Measurements from ENCODE around the gene PTTG1IP. TPM values are rescaled to one million over a fixed set of nuclear protein-coding genes. Genes with fewer than 3 reads are reported as not detected.

PTTG1IP gene
- total RNA-seq, 2 experiments from 2014 or later: 38.9 to 58.1 TPM

GRCh38 chr21:44919111-44919912 is 45.8 kb upstream of the PTTG1IP start:
- no peak for DNase-seq (ENCODE audit: low spot score)
- Histone ChIP-seq H3K4me2 (ENCODE audit: low read length) (no peak overlapping the region), H3K4me1 (ENCODE audit: insufficient read depth, low read length, poor library complexity, severe bottlenecking) (peaks cover 15% of the 10 kb centered on the region), H4K20me1 (ENCODE audit: insufficient read depth, low read length) (no peaks in the 10 kb centered on the region), H2AFZ (ENCODE audit: low read length) (no peak overlapping the region), H3K9me3 (ENCODE audit: low read length) (no peaks in the 10 kb centered on the region), H3K79me2 (ENCODE audit: insufficient read depth, low read depth, low read length) (no peaks in the 10 kb centered on the region), H3K4me3 (ENCODE audit: low read depth, low read length, poor library complexity, severe bottlenecking) (no peak overlapping the region), H3K27ac (ENCODE audit: low read depth, low read length, poor library complexity, severe bottlenecking) (no peak overlapping the region), H3K36me3 (ENCODE audit: insufficient read depth, low read length) (no peaks in the 10 kb centered on the region), H3K9me2 (ENCODE audit: insufficient read depth, low read length) (no peaks in the 10 kb centered on the region)
- ChIA-PET POLR2A (interaction anchor here (1.1 kb wide), 1 partner anchor 21 kb away, joined by 3 read pairs; no protein-coding TSS in a partner anchor), CTCF (ENCODE audit: unreplicated experiment) (interaction anchor here (0.6 to 1.1 kb wide), 3 partner anchors 8 to 720 kb away, joined by 3 to 8 read pairs (median 3); no protein-coding TSS in a partner anchor)
- intact Hi-C loops (cut with micrococcal nuclease; ENCODE audit: unreplicated experiment): no loop called here
- no peak for TF ChIP-seq EZH2phosphoT487 (IDR thresholded peaks at IDR 0.05; ENCODE audit: borderline replicate concordance, low read depth, low read length)
- TF ChIP-seq CTCF (conservative IDR thresholded peaks at IDR 0.05; ENCODE audit: low read length): no peak
- BruUV-seq (replicated peaks): no TSS peak

- H3K4me3 ChIP-seq (ENCODE audit: low read depth, low read length, poor library complexity, severe bottlenecking): no peak overlapping the region
- no peaks in the 10 kb centered on the region for H4K20me1 ChIP-seq (ENCODE audit: insufficient read depth, low read length)
- H3K4me1 ChIP-seq (ENCODE audit: insufficient read depth, low read length, poor library complexity, severe bottlenecking): peaks cover 22% of the 10 kb centered on the region
- ChIA-PET POLR2A (interaction anchor here (1.1 kb wide), 1 partner anchor 22 kb away, joined by 3 read pairs; no protein-coding TSS in a partner anchor), CTCF (ENCODE audit: unreplicated experiment) (no interaction called here)
- no peaks in the 10 kb centered on the region for H3K9me2 ChIP-seq (ENCODE audit: insufficient read depth, low read length)
- no peaks in the 10 kb centered on the region for H3K36me3 ChIP-seq (ENCODE audit: insufficient read depth, low read length)
- no peak overlapping the region for H3K27ac ChIP-seq (ENCODE audit: low read depth, low read length, poor library complexity, severe bottlenecking)
- intact Hi-C loops (cut with micrococcal nuclease; ENCODE audit: unreplicated experiment): no loop called here
- no peak for TF ChIP-seq EZH2phosphoT487 (IDR thresholded peaks at IDR 0.05; ENCODE audit: borderline replicate concordance, low read depth, low read length)
- TF ChIP-seq CTCF (conservative IDR thresholded peaks at IDR 0.05; ENCODE audit: low read length): no peak
- no TSS peak for BruUV-seq (replicated peaks)
- no peak overlapping the region for H2AFZ ChIP-seq (ENCODE audit: low read length)
- no peaks in the 10 kb centered on the region for H3K79me2 ChIP-seq (ENCODE audit: insufficient read depth, low read depth, low read length)
- DNase-seq (ENCODE audit: low spot score): no peak
- no peaks in the 10 kb centered on the region for H3K9me3 ChIP-seq (ENCODE audit: low read length)
- H3K4me2 ChIP-seq (ENCODE audit: low read length): no peak overlapping the region
Observed at GRCh38 chr21:44918581-44919033, 45.1 kb upstream of the PTTG1IP start.

- no peak for DNase-seq (ENCODE audit: low spot score)
- H2AFZ ChIP-seq (ENCODE audit: low read length): no peak overlapping the region
- no TSS peak for BruUV-seq (replicated peaks)
- no peak overlapping the region for H3K4me3 ChIP-seq (ENCODE audit: low read depth, low read length, poor library complexity, severe bottlenecking)
- TF ChIP-seq CTCF (conservative IDR thresholded peaks at IDR 0.05; ENCODE audit: low read length) (no peak), EZH2phosphoT487 (IDR thresholded peaks at IDR 0.05; ENCODE audit: borderline replicate concordance, low read depth, low read length) (no peak)
- intact Hi-C loops (cut with micrococcal nuclease; ENCODE audit: unreplicated experiment): no loop called here
- CTCF ChIA-PET (ENCODE audit: unreplicated experiment): no interaction called here
- no peaks in the 10 kb centered on the region for H3K36me3 ChIP-seq (ENCODE audit: insufficient read depth, low read length)
- no peak overlapping the region for H3K4me2 ChIP-seq (ENCODE audit: low read length)
- H3K9me3 ChIP-seq (ENCODE audit: low read length): no peaks in the 10 kb centered on the region
- no peaks in the 10 kb centered on the region for H3K79me2 ChIP-seq (ENCODE audit: insufficient read depth, low read depth, low read length)
- H4K20me1 ChIP-seq (ENCODE audit: insufficient read depth, low read length): no peaks in the 10 kb centered on the region
- H3K27ac ChIP-seq (ENCODE audit: low read depth, low read length, poor library complexity, severe bottlenecking): no peak overlapping the region
- peaks cover 27% of the 10 kb centered on the region for H3K4me1 ChIP-seq (ENCODE audit: insufficient read depth, low read length, poor library complexity, severe bottlenecking)
- no peaks in the 10 kb centered on the region for H3K9me2 ChIP-seq (ENCODE audit: insufficient read depth, low read length)
- POLR2A ChIA-PET: no interaction called here
Observed at GRCh38 chr21:44918107-44918470, 44.6 kb upstream of the PTTG1IP start.

Measured in OCI-LY7 (cell line).